DOHH2 (cell line): ENCODE data around the gene CCR3.

Source experiments
- H3F3A ChIP-seq: fragments of 200-600 bp; sonication (generic), shearing (Covaris generic); 2 replicates; pipeline ENCODE4 v1.6.0; 2016; ENCODE audit warnings: antibody characterized with exemption, mild to moderate bottlenecking; ENCODE audit not compliant: control insufficient read depth, insufficient read depth
- H3K27ac ChIP-seq: fragments of 200-600 bp; sonication (generic); 2 replicates; pipeline ENCODE4 v1.5.1; 2014; ENCODE audit warnings: low read depth, mild to moderate bottlenecking, low read length, moderate library complexity
- H3K27me3 ChIP-seq: fragments of 200-600 bp; sonication (generic); 2 replicates; pipeline ENCODE4 v1.6.1; 2014; ENCODE audit warnings: mild to moderate bottlenecking, low read length, mixed read lengths; ENCODE audit not compliant: control insufficient read depth
- H3K36me3 ChIP-seq: fragments of 200-600 bp; sonication (generic); 2 replicates; pipeline ENCODE4 v1.6.1; 2014; ENCODE audit warnings: mild to moderate bottlenecking, low read length, moderate library complexity, mixed read lengths; ENCODE audit not compliant: control insufficient read depth
- H3K4me1 ChIP-seq: fragments of 200-600 bp; sonication (generic); 2 replicates; pipeline ENCODE4 v1.6.1; 2014; ENCODE audit warnings: mild to moderate bottlenecking, low read length, mixed read lengths; ENCODE audit not compliant: control insufficient read depth
- H3K4me2 ChIP-seq: fragments of 200-600 bp; sonication (generic); 2 replicates; pipeline ENCODE4 v1.6.0; 2014; ENCODE audit warnings: mild to moderate bottlenecking, low read length, moderate library complexity
- H3K4me3 ChIP-seq: fragments of 200-600 bp; sonication (generic); 2 replicates; pipeline ENCODE4 v1.5.1; 2014; ENCODE audit warnings: mild to moderate bottlenecking, low read length, mixed read lengths
- H3K79me2 ChIP-seq: fragments of 200-600 bp; sonication (generic); 2 replicates; pipeline ENCODE4 v1.6.1; 2014; ENCODE audit warnings: mild to moderate bottlenecking, low read length, mixed read lengths; ENCODE audit not compliant: control insufficient read depth
- H3K9me2 ChIP-seq: fragments of 200-600 bp; sonication (generic); replicated peaks from 2 replicates; pipeline ENCODE4 v1.6.1; 2014; ENCODE audit warnings: mild to moderate bottlenecking, low read length, mixed read lengths; ENCODE audit not compliant: control insufficient read depth
- H3K9me3 ChIP-seq: fragments of 200-600 bp; sonication (generic); 2 replicates; pipeline ENCODE4 v1.6.1; 2014; ENCODE audit warnings: antibody characterized with exemption, low read length, mixed read lengths; ENCODE audit not compliant: control insufficient read depth, insufficient read depth
- H4K20me1 ChIP-seq: fragments of 200-600 bp; sonication (generic); 2 replicates; pipeline ENCODE4 v1.6.0; 2014; ENCODE audit warnings: low read depth, mild to moderate bottlenecking, antibody characterized with exemption, low read length, moderate library complexity; ENCODE audit not compliant: control insufficient read depth, insufficient read depth
- EZH2phosphoT487 ChIP-seq: fragments of 200-600 bp; sonication (generic); IDR thresholded peaks from 2 replicates; pipeline ENCODE4 v1.6.1; 2017; ENCODE audit warnings: borderline replicate concordance, mild to moderate bottlenecking, antibody characterized with exemption, low read length, moderate library complexity, mixed read lengths
- TF ChIP-seq, protein P1 (sequence below): fragments of 200-600 bp; sonication (generic); IDR thresholded peaks from one replicate; pipeline ENCODE4 v1.5.1; 2014; ENCODE audit warnings: antibody characterized with exemption, mild to moderate bottlenecking, low read depth, low read length; ENCODE audit not compliant: poor library complexity, severe bottlenecking

Gene CCR3

DNA sequence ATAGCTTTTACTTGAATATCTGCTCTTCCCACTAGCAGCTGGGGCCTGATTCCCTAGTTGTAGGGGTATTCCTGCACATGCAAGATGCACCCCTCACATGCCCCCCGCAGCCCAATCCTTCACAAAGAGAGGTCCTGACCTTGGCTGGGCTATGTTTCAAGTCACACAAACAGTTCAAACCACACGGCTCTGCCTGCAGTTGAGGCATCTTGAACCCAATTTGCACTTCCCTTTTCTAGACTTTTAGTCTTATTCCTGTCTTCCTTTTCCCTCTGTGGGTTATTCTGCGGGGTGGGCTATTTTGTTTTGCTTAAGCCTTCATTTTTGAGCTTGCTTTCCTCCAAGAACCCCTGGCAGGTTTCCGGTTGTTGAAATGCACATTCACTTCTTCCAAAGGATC, 20.9 kb upstream of the CCR3 start:
- TF ChIP-seq, protein P1, sequence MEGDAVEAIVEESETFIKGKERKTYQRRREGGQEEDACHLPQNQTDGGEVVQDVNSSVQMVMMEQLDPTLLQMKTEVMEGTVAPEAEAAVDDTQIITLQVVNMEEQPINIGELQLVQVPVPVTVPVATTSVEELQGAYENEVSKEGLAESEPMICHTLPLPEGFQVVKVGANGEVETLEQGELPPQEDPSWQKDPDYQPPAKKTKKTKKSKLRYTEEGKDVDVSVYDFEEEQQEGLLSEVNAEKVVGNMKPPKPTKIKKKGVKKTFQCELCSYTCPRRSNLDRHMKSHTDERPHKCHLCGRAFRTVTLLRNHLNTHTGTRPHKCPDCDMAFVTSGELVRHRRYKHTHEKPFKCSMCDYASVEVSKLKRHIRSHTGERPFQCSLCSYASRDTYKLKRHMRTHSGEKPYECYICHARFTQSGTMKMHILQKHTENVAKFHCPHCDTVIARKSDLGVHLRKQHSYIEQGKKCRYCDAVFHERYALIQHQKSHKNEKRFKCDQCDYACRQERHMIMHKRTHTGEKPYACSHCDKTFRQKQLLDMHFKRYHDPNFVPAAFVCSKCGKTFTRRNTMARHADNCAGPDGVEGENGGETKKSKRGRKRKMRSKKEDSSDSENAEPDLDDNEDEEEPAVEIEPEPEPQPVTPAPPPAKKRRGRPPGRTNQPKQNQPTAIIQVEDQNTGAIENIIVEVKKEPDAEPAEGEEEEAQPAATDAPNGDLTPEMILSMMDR = no peak
- no peak for TF ChIP-seq EZH2phosphoT487

DNA sequence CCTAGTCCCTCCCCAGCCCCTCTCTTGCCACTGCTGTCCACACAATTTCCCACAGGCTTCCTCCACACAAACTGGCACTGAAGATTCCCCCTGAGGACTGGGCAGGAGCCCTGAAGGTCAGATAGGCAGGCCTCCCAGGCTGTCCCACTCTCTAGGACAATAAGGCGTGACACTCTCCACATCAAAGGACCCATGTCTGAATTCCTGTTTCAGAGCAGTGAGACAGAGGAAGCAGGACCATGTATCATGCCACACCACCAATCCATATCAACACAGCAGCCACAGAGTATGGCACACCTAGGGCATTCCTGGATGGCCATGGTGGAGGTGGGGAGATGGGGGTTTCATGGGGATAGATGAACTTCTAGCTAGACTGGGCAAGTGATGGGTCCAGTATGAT, 20.3 kb upstream of the CCR3 start:
- H3K4me3 ChIP-seq = no peak overlapping the region
- TF ChIP-seq, protein P1 = no peak
- no peak for TF ChIP-seq EZH2phosphoT487
- no peak overlapping the region for H3K4me2 ChIP-seq
- peaks cover 14% of the 10 kb centered on the region; the same call in 1 of the 2 replicates for H3K27me3 ChIP-seq
- no peaks in the 10 kb centered on the region for H3F3A ChIP-seq
- no peaks in the 10 kb centered on the region for H3K36me3 ChIP-seq
- no peaks in the 10 kb centered on the region for H3K9me3 ChIP-seq
- H3K9me2 ChIP-seq = no peaks in the 10 kb centered on the region
- no peaks in the 10 kb centered on the region for H3K79me2 ChIP-seq
- H3K27ac ChIP-seq = no peak overlapping the region
- no peaks in the 10 kb centered on the region for H4K20me1 ChIP-seq
- H3K4me1 ChIP-seq = no peaks in the 10 kb centered on the region

More for the DNA sequence above, 20.9 kb upstream of the CCR3 start:
- no peak overlapping the region for H3K4me2 ChIP-seq
- no peaks in the 10 kb centered on the region for H3K36me3 ChIP-seq
- H3K79me2 ChIP-seq = no peaks in the 10 kb centered on the region
- H3K27me3 ChIP-seq = peaks cover 14% of the 10 kb centered on the region; the same call in 1 of the 2 replicates
- H3K27ac ChIP-seq = no peak overlapping the region
- H4K20me1 ChIP-seq = no peaks in the 10 kb centered on the region
- H3K9me3 ChIP-seq = no peaks in the 10 kb centered on the region
- no peaks in the 10 kb centered on the region for H3K9me2 ChIP-seq
- no peaks in the 10 kb centered on the region for H3F3A ChIP-seq
- no peaks in the 10 kb centered on the region for H3K4me1 ChIP-seq
- no peak overlapping the region for H3K4me3 ChIP-seq

DNA sequence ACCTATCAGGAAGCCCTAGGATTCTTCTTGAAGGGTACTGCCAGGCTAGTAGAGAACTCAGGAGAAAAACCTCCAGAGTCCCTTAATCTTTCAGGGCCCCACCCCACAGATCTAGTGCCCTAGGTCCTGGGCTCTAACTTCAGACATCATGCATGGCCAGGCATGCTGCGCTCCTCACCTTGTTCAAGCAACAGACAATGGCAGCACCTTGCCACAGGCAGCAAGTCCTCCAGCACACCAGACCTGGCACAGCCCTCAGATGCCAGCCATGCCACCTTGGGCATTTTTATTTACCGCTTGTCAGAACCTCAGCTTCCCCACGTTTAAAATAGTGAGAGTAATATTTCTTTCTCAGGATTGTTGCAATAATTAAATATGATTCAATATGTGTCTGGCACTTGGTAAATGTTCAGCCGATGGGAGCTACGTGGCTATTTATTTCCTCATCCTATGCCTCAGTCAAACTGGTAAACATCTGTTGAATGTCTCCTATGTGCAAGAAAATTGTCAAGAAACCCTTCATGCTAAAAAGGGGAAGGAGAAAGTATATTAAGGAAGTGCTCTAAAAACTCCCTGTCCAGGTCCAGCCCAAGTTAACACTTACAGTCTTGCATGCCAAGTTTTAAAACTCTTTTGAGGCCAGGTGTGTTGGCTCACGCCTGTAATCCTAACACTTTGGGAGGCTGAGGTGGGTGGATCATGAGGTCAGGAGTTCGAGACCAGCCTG, 19.7 kb upstream of the CCR3 start:
- Histone ChIP-seq H3K79me2 (no peaks in the 10 kb centered on the region), H3K4me3 (no peak overlapping the region), H4K20me1 (no peaks in the 10 kb centered on the region), H3K4me2 (no peak overlapping the region), H3K4me1 (no peaks in the 10 kb centered on the region), H3F3A (no peaks in the 10 kb centered on the region), H3K9me2 (no peaks in the 10 kb centered on the region), H3K27ac (no peak overlapping the region), H3K9me3 (no peaks in the 10 kb centered on the region), H3K27me3 (peaks cover 11% of the 10 kb centered on the region; the same call in 1 of the 2 replicates), H3K36me3 (no peaks in the 10 kb centered on the region)
- TF ChIP-seq, protein P1 = no peak
- no peak for TF ChIP-seq EZH2phosphoT487
